Iris pigment epithelial cell (primary cell): ENCODE measurements around the gene HYAL3.
"Not testable (repeated sequence)": the region's sequence is repeated elsewhere in the genome, so short reads cannot be mapped to it uniquely, and the experiment has no call there.

Experiments used
- DNase-seq: peaks from one replicate; pipeline ENCODE4 v3.0.0-alpha.2; 2011; ENCODE audit warnings: low read depth

Gene HYAL3

GRCh38 chr3:50289130-50289529 is 10.1 kb downstream of the HYAL3 start:
- no peak for DNase-seq

GRCh38 chr3:50288387-50289007 is 10.7 kb downstream of the HYAL3 start:
- no peak for DNase-seq

GRCh38 chr3:50287262-50287661 is 11.9 kb downstream of the HYAL3 start:
- no peak for DNase-seq

GRCh38 chr3:50286322-50287227 is 12.6 kb downstream of the HYAL3 start:
- no peak for DNase-seq

GRCh38 chr3:50284121-50284520 is 15.1 kb downstream of the HYAL3 start:
- not testable (repeated sequence) for DNase-seq

GRCh38 chr3:50279255-50280016 is 19.8 kb downstream of the HYAL3 start:
- no peak for DNase-seq

GRCh38 chr3:50278880-50279224 is 20.4 kb downstream of the HYAL3 start, which contains the start of gene LSMEM2:
TSS of gene LSMEM2 (plus strand) at chr3:50279087. CDS start at chr3:50279114, 27 bp downstream.
- no peak for DNase-seq

- DNase-seq, result no peak
These were observed 20.9 kb downstream of the HYAL3 start for GRCh38 chr3:50278123-50278879.

GRCh38 chr3:50276762-50277101 is 22.5 kb downstream of the HYAL3 start:
- no peak for DNase-seq

- DNase-seq, result no peak
These were observed 23.0 kb downstream of the HYAL3 start for GRCh38 chr3:50275996-50276761.

GRCh38 chr3:50275141-50275995 is 23.8 kb downstream of the HYAL3 start:
- DNase-seq, result no peak

- peak; percentile 48 for DNase-seq
These were observed 24.7 kb downstream of the HYAL3 start for GRCh38 chr3:50274371-50275104.

GRCh38 chr3:50273689-50274065 is 25.5 kb downstream of the HYAL3 start:
- DNase-seq, result no peak

- peak; percentile 47 for DNase-seq
These were observed 26.1 kb downstream of the HYAL3 start for GRCh38 chr3:50272911-50273688.

- not testable (repeated sequence) for DNase-seq
These were observed 26.7 kb downstream of the HYAL3 start for GRCh38 chr3:50272538-50272910.

GRCh38 chr3:50271314-50271936 is 27.8 kb downstream of the HYAL3 start:
- no peak for DNase-seq

- peak; percentile 23 for DNase-seq
These were observed 28.6 kb downstream of the HYAL3 start for GRCh38 chr3:50270422-50271224.
